ENCODE measurements around the gene GIPC2.

Gene GIPC2

GRCh38 chr1:78052685-78053405 is 7.1 kb downstream of the GIPC2 start:
- TF ChIP-seq CTCF (IDR thresholded peaks at IDR 0.05; ENCODE audit: low read depth, low read length, missing control alignments) = no peak
- in situ Hi-C loops (cut with HindIII; ENCODE audit: low sequenced_read_pairs) = no loop called here
- no peak overlapping the region for H3K4me3 ChIP-seq (ENCODE audit: low read depth, low read length)
- no peak for DNase-seq (ENCODE audit: low read depth)

GRCh38 chr1:78053498-78053897 is 7.7 kb downstream of the GIPC2 start:
- no peak overlapping the region for H3K4me3 ChIP-seq (ENCODE audit: low read depth, low read length)
- DNase-seq (ENCODE audit: low read depth) = no peak
- in situ Hi-C loops (cut with HindIII; ENCODE audit: low sequenced_read_pairs) = no loop called here
- TF ChIP-seq CTCF (IDR thresholded peaks at IDR 0.05; ENCODE audit: low read depth, low read length, missing control alignments) = no peak

- H3K4me3 ChIP-seq (ENCODE audit: low read depth, low read length) = no peak overlapping the region
- no peak for DNase-seq (ENCODE audit: low read depth)
- in situ Hi-C loops (cut with HindIII; ENCODE audit: low sequenced_read_pairs) = no loop called here
- no peak for TF ChIP-seq CTCF (IDR thresholded peaks at IDR 0.05; ENCODE audit: low read depth, low read length, missing control alignments)
Observed at GRCh38 chr1:78054559-78054958, 8.8 kb downstream of the GIPC2 start.

GRCh38 chr1:78054972-78055371 is 9.2 kb downstream of the GIPC2 start:
- TF ChIP-seq CTCF (IDR thresholded peaks at IDR 0.05; ENCODE audit: low read depth, low read length, missing control alignments) = no peak
- in situ Hi-C loops (cut with HindIII; ENCODE audit: low sequenced_read_pairs) = no loop called here

GRCh38 chr1:78055565-78056132 is 9.9 kb downstream of the GIPC2 start:
- TF ChIP-seq CTCF (IDR thresholded peaks at IDR 0.05; ENCODE audit: low read depth, low read length, missing control alignments) = no peak
- in situ Hi-C loops (cut with HindIII; ENCODE audit: low sequenced_read_pairs) = no loop called here

More at GRCh38 chr1:78054972-78055371, 9.2 kb downstream of the GIPC2 start:
- no peak for DNase-seq (ENCODE audit: low read depth)
- H3K4me3 ChIP-seq (ENCODE audit: low read depth, low read length) = no peak overlapping the region

GRCh38 chr1:78058670-78059069 is 12.9 kb downstream of the GIPC2 start:
- DNase-seq (ENCODE audit: low read depth) = no peak
- in situ Hi-C loops (cut with HindIII; ENCODE audit: low sequenced_read_pairs) = no loop called here
- H3K4me3 ChIP-seq (ENCODE audit: low read depth, low read length) = no peak overlapping the region
- no peak for TF ChIP-seq CTCF (IDR thresholded peaks at IDR 0.05; ENCODE audit: low read depth, low read length, missing control alignments)

More at GRCh38 chr1:78055565-78056132, 9.9 kb downstream of the GIPC2 start:
- H3K4me3 ChIP-seq (ENCODE audit: low read depth, low read length) = no peak overlapping the region
- no peak for DNase-seq (ENCODE audit: low read depth)

Data from astrocyte of the cerebellum (primary cell).